NCI-H146 (cell line): ENCODE data around the gene ENTPD8.
A peak's percentile ranks its signal among the peaks of the same experiment; 100 is the strongest.
"Not testable (repeated sequence)": the region's sequence is repeated elsewhere in the genome, so short reads cannot be mapped to it uniquely, and the experiment has no call there.

ENCODE experiments used
- DNase-seq: peaks from one replicate; lab custom pipeline; 2025; lab: John Stamatoyannopoulos, UW

The ENTPD8 gene

DNA sequence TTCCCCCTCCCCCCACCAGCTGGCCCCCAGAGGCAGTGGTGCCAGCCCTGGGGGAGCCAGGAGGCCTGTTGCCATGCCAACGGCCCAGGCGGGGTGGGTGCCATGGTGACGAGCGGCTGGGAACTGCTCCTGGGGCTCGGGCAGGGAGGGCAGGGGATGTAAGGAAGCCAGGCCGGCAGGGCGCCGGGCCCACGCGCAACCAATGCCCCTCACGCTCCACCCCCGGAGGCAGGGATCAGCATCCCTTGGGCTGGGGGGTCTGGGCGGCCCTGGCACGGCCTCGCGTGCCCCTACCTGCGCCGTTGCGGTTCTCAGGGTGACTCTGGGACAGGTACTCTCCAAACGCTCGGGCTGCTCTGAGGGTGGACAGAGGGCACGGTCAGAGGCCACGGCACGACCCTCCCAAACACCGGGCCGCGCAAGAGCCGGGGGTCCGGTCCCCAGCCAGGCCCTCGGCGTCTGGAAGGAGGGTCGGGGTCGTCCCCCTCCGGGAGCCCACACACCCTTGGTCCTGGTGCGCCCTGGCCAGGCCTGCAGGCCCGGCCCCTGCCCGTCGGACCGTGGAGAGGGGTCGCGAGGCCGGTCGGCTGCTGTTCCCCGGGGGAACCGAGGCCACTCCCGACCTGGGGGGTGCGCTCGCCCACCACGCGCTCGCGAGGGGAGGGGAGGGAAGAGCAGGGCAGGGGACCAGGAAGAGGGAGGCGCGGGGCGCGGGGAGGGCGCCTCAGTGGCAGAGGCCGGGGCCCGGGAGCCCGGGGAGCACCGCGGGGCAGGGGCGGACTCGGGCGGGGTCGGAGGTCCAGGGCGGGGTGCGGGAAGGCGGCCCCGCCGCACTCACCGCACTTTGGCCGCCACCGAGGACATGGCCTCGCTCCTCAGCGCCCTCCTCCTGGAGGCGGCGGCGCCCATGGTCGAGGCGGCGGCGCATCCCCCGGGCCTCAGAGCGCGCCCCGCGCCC is 17.3 kb upstream of the ENTPD8 start:
- DNase-seq: peak; percentile 27

DNA sequence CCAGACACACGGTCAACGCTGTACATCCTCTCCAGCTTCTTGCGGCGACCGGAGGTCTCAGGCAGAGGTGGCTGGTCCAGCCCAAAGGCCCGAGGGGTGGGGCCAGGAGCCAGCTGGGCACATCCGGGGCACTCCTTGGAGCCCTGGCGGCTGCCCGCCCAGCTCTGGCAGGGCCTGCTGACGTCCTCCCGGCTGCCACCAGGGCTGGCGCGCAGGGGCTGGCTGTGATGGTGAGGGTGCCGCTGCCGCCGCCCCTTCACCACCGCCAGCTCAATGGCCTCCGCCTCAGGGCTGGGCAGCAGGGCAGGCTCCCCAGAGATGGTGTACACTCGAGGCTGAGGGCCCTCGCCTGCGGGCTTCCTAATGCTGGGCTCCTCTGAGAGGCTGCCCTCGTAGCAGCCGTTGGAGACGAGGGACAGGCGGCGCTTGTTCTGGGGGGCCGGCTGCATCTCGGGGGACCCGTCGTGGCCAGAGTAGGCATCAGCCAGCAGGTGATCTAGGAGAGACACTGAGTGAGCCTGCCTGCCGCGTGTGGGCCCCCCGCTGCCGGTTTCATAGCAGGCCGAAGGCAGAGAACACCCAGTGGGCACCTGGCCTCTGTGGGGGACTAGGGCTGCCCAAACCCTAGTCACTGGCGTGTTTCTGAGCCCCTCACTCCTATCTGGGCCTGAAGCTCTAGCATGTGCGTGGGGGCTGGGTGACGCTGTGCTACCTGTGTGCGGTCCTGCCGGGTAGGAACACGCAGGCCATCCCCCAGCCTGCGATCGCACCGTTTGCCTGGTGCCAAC is 16.4 kb upstream of the ENTPD8 start:
- DNase-seq: no peak

DNA sequence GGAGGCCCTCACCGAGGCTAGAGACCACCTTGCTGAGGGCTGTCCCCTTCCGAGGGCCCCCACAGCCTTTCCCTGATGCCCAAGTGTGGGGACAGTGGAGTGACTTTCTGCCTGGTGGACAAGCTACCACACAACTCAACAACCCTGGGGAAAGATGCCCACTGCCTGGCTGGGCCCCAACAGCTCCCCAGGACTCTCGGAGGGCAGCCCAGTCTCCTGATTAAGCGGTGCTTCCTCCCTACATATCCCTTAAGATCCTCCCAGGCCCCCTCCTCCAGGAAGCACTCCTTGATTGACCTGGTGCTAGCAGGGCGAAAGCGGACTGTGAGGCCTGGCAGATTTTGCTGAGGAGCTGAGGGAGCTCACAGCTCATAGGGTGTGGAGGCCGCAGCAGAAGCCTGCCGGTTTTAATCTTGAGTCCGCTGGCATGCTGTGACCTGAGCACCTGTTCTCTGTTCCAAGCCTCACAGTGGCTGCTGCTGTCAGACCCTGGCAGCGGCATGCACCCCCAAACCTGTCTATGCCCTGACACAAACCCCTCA is 15.8 kb upstream of the ENTPD8 start:
- DNase-seq: no peak

DNA sequence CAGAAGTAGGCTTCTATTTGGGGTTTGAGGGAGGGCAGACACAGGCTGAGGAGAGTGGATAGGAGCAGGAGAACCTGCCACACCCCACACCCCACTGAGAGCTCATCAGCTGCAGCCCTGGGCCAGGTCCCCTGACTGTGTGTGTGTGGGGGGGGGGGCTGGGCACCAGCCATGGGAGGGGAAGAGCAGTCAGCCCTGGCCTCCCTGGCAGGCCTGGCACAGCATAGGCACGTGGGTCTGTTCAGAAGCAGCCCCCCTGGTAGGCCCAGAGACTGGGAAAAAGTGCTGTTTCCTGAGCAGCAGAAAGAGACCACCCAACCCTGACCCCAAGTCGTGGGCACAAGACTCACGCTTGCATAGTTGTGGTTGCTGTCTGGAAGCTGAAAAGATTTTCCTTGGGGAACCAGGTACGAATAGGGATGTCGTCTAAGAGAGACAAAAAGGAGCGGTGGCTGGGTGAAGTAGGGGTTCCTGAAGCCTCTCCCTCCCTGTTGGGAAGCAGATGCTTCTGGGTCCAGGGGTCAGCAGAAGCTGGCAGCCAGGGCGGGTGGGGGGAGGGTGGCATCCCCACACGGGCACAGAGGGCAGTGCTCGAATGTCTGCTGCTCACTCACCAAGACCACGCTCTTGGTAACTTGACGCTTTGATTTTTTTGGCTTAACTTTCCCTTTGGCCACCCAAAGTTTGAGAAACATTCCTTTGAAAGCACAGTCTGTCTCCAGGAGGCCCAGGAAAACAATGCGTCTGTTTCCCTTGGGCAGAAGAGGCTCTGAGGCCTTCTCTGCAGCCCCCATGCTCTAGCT is 15.1 kb upstream of the ENTPD8 start:
- DNase-seq: no peak

DNA sequence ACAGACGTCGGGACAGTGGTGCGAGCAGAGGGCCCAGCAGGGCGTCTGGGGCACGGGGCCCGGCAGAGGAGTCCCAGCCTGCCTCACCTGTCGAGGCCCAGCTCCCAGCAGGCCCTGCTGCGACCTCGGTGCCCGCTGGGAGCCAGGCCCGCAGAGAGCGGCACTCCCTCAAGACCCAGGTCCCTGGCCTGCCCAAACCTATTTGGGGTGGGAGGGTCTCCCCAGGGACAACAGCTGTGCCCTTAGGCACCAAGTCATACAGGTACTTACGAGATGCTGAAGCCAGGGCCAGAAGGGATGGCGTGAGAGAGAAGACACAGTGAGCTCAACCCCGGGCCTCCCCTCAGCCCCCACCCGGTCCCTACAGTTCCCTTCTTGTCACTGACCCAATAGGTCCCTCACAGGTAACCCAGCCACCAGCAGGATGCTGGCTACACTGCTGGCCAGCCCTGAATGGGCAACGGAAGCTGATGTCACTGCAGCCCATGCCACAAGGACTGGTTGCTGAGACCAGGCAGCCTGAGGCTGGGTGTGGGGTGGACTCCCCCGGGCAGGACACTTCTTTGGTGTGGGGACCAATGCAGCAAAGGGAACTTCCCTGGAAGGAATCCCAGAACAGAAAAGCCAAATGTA is 14.3 kb upstream of the ENTPD8 start:
- no peak for DNase-seq

DNA sequence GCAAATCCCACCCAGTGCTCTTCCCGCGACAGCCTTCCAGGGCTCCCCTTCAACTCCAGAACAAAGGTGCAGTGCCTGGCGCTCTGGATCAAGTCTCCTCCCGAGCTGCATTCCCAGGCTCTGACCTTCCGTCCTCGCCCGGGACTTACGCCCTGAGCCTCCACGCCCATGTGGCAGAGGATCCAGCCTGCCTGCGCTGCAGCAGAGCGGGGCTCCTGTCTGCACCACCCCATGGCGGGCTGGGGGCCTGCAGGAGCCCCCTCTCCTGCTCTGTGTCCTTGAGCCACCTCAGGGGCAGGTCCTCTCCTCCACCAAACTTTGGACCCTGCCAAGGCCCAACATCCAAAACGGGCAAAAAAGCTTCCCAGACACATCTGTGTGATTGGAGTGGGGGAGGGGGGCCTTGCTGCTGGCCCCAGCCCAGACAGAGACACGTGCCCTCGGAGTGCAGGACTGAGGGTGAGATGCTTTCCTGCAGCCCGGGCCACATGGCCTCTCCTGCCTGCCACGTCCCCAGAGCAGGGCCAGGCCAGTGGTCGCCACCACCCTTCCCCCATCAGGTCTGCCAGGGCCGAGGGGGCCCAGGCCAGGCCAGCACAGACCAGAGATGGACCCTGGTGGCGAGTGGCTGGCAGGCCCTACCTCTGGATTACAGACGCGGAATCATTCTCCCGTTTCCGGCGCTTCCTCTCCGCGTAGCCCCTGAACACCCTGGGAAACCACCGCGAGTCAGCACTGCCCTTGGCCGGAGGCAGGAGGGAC is 13.6 kb upstream of the ENTPD8 start:
- DNase-seq: no peak

DNA sequence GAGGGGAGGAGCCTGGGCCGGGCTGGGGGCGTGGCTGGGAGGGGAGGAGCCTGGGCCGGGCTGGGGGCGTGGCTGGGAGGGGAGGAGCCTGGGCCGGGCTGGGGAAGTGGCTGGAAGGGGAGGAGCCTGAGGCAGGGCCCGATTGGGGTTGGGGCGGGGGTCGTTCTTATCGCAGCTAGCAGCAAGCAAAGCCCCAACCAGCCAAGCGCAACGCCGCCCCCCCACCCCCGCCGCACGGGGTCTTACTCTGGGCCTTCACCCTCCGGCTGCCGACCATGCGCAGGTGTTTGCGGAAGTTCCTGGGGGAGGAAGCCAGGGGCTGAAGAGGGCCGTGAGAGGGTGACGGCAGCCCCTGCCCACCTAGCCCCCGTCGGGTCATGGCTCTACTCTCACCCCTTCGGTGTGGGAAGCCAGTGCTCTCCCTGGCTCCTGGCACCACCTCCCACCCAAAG is 13.0 kb upstream of the ENTPD8 start:
- no peak for DNase-seq

DNA sequence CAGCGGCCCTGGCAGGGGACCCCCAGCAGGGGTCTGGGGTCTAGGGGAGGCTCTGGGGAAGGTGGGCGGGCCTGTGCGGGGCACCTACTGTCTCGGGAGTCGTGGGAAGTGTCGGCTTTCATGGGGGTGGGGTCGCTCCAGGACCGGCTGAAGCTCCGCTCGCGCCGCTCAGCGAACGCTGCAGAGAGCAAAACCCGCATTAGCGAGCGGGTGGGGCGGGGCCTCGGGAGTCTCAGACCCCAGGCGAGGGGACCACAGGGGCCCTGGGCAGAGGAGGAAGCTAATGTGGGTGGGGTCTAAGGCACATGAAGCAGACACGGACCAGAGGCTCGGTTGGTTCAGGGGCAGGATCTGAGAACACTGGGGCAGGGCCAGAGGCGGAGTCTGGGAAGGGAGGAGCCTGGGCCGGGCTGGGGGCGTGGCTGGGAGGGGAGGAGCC is 12.5 kb upstream of the ENTPD8 start:
- DNase-seq: no peak

DNA sequence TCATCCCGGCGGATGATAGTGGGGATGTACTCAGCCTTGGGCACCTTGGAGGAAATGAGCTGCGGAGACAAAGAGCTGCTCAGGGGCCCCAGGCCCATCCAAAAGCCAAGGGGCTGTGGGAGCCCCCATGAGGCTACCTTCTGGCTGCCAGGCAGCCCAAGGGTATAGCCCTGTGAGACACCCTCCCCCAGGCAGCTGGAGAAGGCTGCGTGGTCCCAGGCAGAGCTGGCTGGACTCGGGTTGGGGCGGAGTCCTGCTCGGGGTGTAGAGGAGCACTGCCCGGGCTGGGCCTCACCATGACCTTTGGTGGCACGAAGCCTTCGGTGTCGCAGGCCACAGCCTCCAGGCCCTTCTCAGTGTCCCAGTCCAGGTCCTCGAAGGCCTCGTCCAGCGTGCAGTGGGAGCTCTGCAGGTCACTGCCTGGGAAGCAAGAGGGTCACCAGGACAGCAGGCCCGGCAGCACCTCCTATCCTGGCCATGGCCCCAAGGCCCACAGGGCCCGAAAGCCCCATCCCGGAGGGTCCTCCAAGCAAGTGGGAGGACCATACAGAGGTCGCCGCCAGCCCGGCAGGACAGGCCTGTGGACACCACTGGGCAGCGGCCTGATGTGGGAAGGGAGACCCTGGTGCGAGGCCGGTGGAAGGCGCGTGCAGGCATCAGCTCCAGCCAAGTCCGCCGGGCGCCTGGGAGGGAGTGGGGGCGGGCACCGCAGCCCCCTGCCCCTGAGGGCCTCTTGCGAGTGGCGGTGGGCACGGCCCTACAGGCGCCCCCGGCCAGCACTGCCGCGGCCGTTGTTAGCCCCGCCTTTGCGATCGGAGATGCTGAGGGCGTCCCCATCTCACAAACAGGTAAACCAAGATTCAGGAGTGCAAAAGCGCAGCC is 11.8 kb upstream of the ENTPD8 start:
- no peak for DNase-seq

DNA sequence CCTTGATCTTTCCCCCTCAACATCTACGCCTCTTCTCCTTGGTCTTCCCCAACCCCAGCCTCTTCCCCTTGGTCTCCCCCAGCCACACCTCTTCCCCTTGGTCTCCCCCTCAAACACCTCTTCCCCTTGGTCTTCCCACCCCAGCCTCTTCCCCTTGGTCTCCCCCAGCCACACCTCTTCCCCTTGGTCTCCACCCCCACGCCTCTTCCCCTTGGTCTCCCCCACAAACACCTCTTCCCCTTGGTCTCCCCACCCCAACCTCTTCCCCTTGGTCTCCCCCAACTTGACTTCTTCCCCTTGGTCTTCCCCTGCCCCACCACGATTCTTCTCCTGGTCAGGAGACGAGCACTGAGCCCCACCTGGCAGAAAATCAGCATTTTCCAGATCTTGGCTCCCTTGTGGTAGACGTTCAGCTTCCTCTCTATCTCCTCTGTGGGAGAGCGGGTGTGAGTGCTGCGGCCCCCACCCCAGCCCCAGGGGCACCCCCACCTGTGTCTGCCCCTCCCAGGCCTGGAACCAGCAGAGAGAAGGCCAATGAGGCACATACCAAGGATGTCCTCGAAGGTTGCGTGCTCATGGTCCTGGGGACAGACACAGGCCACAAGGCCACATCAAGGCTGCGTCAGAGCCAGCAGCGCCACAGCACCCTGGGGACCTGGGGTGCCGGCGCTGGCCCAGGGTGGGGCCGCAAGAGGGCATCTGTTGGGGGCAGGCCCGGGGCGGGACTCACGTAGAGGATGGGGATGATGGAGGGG is 11.0 kb upstream of the ENTPD8 start:
- no peak for DNase-seq

DNA sequence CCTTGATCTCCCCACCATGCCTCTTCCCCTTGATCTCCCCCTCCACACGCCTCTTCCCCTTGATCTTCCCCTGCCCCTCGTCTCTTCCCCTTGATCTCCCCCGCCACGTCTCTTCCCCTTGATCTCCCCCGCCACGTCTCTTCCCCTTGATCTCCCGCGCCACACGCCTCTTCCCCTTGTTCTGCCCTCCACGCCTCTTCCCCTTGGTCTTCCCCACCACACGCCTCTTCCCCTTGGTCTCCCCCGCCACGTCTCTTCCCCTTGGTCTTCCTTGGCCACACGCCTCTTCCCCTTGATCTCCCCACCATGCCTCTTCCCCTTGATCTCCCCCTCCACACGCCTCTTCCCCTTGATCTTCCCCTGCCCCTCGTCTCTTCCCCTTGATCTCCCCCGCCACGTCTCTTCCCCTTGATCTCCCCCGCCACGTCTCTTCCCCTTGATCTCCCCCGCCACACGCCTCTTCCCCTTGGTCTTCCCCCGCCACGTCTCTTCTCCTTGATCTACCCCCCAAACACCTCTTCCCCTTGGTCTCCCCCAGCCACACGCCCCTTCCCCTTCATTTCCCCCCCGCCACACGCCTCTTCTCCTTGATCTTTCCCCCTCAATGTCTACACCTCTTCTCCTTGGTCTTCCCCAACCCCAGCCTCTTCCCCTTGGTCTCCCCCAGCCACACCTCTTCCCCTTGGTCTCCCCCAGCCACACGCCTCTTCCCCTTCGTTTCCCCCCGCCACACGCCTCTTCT is 10.3 kb upstream of the ENTPD8 start:
- DNase-seq: not testable (repeated sequence)

DNA sequence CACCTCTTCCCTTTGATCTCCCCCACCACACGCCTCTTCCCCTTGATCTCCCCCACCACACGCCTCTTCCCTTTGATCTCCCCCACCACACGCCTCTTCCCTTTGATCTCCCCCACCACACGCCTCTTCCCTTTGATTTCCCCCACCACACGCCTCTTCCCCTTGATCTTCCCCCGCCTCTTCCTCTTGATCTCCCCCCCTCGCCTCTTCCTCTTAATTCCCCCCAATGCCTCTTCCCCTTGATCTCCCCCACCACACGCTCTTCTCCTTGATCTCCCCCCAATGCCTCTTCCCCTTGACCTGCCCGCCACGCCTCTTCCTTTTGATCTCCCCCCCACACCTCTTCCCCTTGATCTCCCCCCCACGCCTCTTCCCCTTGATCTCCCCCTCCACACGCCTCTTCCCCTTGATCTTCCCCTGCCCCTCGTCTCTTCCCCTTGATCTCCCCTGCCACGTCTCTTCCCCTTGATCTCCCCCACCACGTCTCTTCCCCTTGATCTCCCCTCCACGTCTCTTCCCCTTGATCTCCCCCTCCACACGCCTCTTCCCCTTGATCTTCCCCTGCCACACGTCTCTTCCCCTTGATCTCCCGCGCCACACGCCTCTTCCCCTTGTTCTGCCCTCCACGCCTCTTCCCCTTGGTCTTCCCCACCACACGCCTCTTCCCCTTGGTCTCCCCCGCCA is 9.5 kb upstream of the ENTPD8 start:
- not testable (repeated sequence) for DNase-seq

DNA sequence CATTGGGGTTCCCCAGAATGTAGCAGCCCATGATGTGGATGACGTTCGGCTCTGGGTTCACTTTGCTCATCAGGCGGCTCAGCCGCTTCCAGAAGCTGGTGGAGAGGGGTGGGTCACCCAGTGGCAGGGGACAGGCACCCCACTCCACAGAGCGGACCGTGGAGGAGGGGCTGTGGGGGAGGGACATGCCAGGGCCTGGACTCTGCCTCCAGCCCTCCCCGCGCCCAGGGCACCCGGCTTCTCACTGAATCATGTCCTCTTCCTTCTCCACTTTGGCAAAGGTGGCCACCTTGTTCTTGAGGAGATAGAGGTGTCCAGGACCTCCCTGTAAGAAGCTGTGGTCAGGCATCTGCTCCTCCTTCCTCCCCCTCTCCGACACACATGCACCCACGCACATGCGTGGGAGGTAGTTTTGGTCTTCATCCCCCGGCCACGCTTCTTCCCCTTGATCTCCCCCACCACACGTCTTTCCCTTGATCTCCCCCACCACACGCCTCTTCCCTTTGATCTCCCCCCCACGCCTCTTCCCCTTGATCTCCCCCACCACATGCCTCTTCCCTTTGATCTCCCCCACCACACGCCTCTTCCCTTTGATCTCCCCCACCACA is 8.9 kb upstream of the ENTPD8 start:
- no peak for DNase-seq

DNA sequence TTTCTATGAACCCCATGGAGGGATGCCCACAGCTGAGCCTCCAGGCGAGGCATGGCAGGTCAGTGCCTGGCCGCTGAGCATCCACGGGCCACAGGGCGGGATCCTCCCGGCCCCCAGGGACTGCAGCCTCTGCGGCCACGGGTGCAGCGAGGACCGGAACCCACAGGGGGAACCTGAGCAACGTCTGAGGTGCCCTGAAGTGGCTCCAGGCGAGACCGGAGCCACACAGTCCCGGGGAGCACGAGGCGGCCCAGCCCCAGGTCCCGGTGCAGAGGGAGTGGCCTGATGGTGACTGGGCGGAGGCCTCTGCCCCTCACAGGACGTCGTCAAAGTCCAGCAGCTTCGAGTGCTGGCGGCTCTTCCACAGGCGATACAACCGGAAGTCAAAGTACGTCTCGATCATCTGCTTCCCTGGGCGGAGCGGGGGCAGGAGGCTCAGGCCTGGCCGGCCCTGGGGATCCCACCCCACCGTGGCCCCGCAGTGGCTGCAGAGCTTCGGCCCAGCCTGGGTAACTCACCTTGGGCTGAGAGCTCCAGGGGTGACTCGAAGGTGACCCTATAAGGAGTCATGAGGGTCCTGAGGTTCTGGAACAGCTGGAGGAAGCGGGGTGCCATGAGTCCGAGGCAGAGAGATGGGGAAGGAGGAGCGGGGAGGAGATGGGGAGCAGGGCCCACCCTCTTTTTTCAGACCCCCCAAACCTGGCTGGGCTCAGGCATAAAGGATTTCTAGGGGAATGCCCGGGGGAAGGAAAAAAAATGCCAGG is 8.1 kb upstream of the ENTPD8 start:
- no peak for DNase-seq

DNA sequence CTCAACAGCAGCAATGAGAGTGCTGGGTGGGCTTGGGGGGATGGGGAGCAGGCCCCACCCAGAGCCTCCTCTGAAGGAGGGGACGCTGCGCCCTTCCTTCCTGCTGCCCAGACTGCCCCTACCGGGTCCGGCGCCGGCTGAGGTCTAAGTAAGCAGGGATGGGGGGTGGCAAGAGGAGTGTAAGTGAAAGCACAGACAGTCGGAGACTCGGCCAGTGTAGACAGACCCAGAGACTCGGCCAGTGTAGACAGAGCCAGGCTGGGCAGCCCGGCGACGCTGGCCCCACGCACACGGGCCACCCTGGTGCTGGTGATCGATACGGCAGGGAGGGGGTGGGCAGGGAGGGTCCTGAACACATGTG is 7.4 kb upstream of the ENTPD8 start:
- no peak for DNase-seq
